GM12891 (cell line): Measurements from ENCODE around the gene LTBP1.

Experiments
- PAX5 ChIP-seq: IDR thresholded peaks from 2 replicates; pipeline ENCODE4 v1.6.1; 2011; ENCODE audit warnings: low read length, moderate library complexity, mild to moderate bottlenecking; ENCODE audit not compliant: insufficient read depth, severe bottlenecking
- POLR2A ChIP-seq: IDR thresholded peaks from 2 replicates; pipeline ENCODE4 v1.6.1; 2011; ENCODE audit warnings: low read depth, low read length, control low read depth
- POLR2AphosphoS5 ChIP-seq: IDR thresholded peaks from 2 replicates; pipeline ENCODE4 v1.6.1; 2011; ENCODE audit warnings: low read depth, low read length, control low read depth

- TF ChIP-seq PAX5 (no peak), POLR2AphosphoS5 (no peak), POLR2A (no peak)
Measured at GRCh38 chr2:33273479-33273878, 326.7 kb downstream of the LTBP1 start.
